SK-N-SH (cell line): Measurements from ENCODE around the gene GYPC. TPM values are rescaled to one million over a fixed set of nuclear protein-coding genes. Genes with fewer than 3 reads are reported as not detected.

Experiments used
- CTCF ChIA-PET: fragments of 300-600, 350-600 bp; formaldehyde crosslinking; extraction: SDS; loops from one replicate; lab custom pipeline; 2021; lab: Yijun Ruan, JAX
- POLR2A ChIA-PET: fragments of 350-600 bp; sonication (Branson Sonifier 250); formaldehyde crosslinking; extraction: SDS; loops from one replicate; lab custom pipeline; 2020; ENCODE audit warnings: antibody characterized with exemption, inconsistent platforms; lab: Yijun Ruan, JAX
- DNase-seq: peaks from one replicate; pipeline ENCODE4 v3.0.0; 2012
- H2AFZ ChIP-seq: fragments of 200-600 bp; sonication (generic); 2 replicates; pipeline ENCODE4 v1.8.1; 2016; ENCODE audit warnings: antibody characterized with exemption, mild to moderate bottlenecking, low read depth
- H3F3A ChIP-seq: fragments of 200-600 bp; sonication (generic); replicated peaks from 2 replicates; pipeline ENCODE3; 2016; ENCODE audit warnings: antibody characterized with exemption, mild to moderate bottlenecking; ENCODE audit not compliant: insufficient read depth
- H3K27ac ChIP-seq, 2 experiments: fragments of 200-500 bp in 1 of 2; fragments of 200-600 bp in 1 of 2; sonication (Bioruptor generic) in 1 of 2; sonication (generic), shearing (Covaris generic) in 1 of 2; 2 replicates each; pipeline versions ENCODE4 v1.5.1 to v1.6.1; 2014 to 2016; ENCODE audit warnings: low read depth in 2 of 2, inconsistent platforms in 1 of 2, low read length in 1 of 2, mild to moderate bottlenecking in 1 of 2, mixed read lengths in 1 of 2
- H3K27me3 ChIP-seq: fragments of 200-600 bp; sonication (generic), shearing (Covaris generic); 2 replicates; pipeline ENCODE4 v1.6.1; 2016; ENCODE audit warnings: mixed run types; ENCODE audit not compliant: insufficient read depth
- H3K36me3 ChIP-seq, 2 experiments: fragments of 200-500 bp in 1 of 2; fragments of 200-600 bp in 1 of 2; sonication (Bioruptor generic) in 1 of 2; sonication (generic) in 1 of 2; replicated peaks in 1 of 2; 2 replicates each; pipeline versions ENCODE3 to v1.5.1; 2014 to 2016; ENCODE audit warnings: low read length in 1 of 2, mild to moderate bottlenecking in 1 of 2; ENCODE audit not compliant: insufficient read depth in 2 of 2, control insufficient read depth in 1 of 2
- H3K4me1 ChIP-seq, 2 experiments: fragments of 200-500 bp in 1 of 2; fragments of 200-600 bp in 1 of 2; sonication (Bioruptor generic) in 1 of 2; sonication (generic), shearing (Covaris generic) in 1 of 2; 2 replicates each; pipeline versions ENCODE4 v1.5.1 to v1.6.1; 2014 to 2016; ENCODE audit warnings: low read depth in 1 of 2, low read length in 1 of 2, mixed run types in 1 of 2; ENCODE audit not compliant: insufficient read depth in 2 of 2, control insufficient read depth in 1 of 2
- H3K4me2 ChIP-seq: fragments of 200-600 bp; sonication (generic), shearing (Covaris generic); 2 replicates; pipeline ENCODE4 v1.6.1; 2017; ENCODE audit warnings: mixed run types
- H3K4me3 ChIP-seq, 2 experiments: fragments of 200-500 bp in 1 of 2; fragments of 200-600 bp in 1 of 2; sonication (Bioruptor generic) in 1 of 2; sonication (generic), shearing (Covaris generic) in 1 of 2; 2 replicates each; pipeline versions ENCODE4 v1.5.1 to v1.8.1; 2014 to 2016; ENCODE audit warnings: low read depth in 2 of 2, inconsistent platforms in 1 of 2, low read length in 1 of 2, mild to moderate bottlenecking in 1 of 2, mixed read lengths in 1 of 2, moderate library complexity in 1 of 2
- H3K79me2 ChIP-seq: fragments of 200-600 bp; sonication (generic); 2 replicates; pipeline ENCODE4 v1.8.1; 2017; ENCODE audit warnings: mild to moderate bottlenecking; ENCODE audit not compliant: insufficient read depth
- H3K9ac ChIP-seq: fragments of 200-600 bp; sonication (generic); 2 replicates; pipeline ENCODE4 v1.6.1; 2017; ENCODE audit warnings: mixed run types
- H3K9me2 ChIP-seq: fragments of 200-600 bp; sonication (generic); 2 replicates; pipeline ENCODE4 v1.6.1; 2017; ENCODE audit warnings: mixed run types
- H3K9me3 ChIP-seq: fragments of 200-600 bp; sonication (generic); 2 replicates; pipeline ENCODE4 v1.6.1; 2017; ENCODE audit warnings: mixed run types, mild to moderate bottlenecking, moderate library complexity
- H4K20me1 ChIP-seq: fragments of 200-600 bp; sonication (generic); 2 replicates; pipeline ENCODE4 v1.6.1; 2017; ENCODE audit warnings: mild to moderate bottlenecking, mixed run types; ENCODE audit not compliant: insufficient read depth
- FOXJ3 ChIP-seq: sonication (generic); formaldehyde crosslinking; IDR thresholded peaks from 2 replicates; pipeline ENCODE4 v1.5.1; 2020; ENCODE audit warnings: mild to moderate bottlenecking, missing genetic modification reagents
- GATA2 ChIP-seq: sonication (generic); formaldehyde crosslinking; IDR thresholded peaks from 2 replicates; pipeline ENCODE4 v1.5.0; 2020; ENCODE audit warnings: mild to moderate bottlenecking, missing genetic modification reagents
- JUND ChIP-seq: IDR thresholded peaks from 2 replicates; pipeline ENCODE4 v1.4.0; 2012
- NFIC ChIP-seq: IDR thresholded peaks from 2 replicates; pipeline ENCODE4 v1.4.0; 2012; ENCODE audit warnings: borderline replicate concordance
- RFX5 ChIP-seq: IDR thresholded peaks from 2 replicates; pipeline ENCODE4 v1.6.1; 2012; ENCODE audit warnings: mild to moderate bottlenecking, improper control_type of control experiment, low read length
- RXRA ChIP-seq: IDR thresholded peaks from 2 replicates; pipeline ENCODE4 v1.4.0; 2012; ENCODE audit warnings: low read depth, mild to moderate bottlenecking, borderline replicate concordance
- TAF1 ChIP-seq: IDR thresholded peaks from 2 replicates; pipeline ENCODE4 v1.6.1; 2012; ENCODE audit warnings: low read depth, mild to moderate bottlenecking, low read length, moderate library complexity, borderline replicate concordance
- YY1 ChIP-seq: IDR thresholded peaks from 2 replicates; pipeline ENCODE4 v1.4.0; 2012; ENCODE audit warnings: low read depth, mild to moderate bottlenecking
- WGBS: methylation state at CpG from one replicate; pipeline ENCODE4 v1.1.6; 2017; ENCODE audit warnings: low lambda C conversion rate; 5-methylcytosine and 5-hydroxymethylcytosine counted together
- polyA plus RNA-seq, 3 experiments: library from polyadenylated mRNA; depleted of rRNA; stranded (reverse); fragments of >200 nt; gene quantifications; 2 replicates each; pipeline ENCODE4 v1.2.3, GENCODE V29; 2012
- TF ChIP-seq, protein P1 (sequence below): IDR thresholded peaks from 2 replicates; pipeline ENCODE4 v1.4.0; 2012; ENCODE audit warnings: low read depth
- TF ChIP-seq, protein P2 (sequence below): IDR thresholded peaks from 2 replicates; pipeline ENCODE4 v1.4.0; 2012; ENCODE audit warnings: low read depth, borderline replicate concordance

Gene GYPC
- polyA plus RNA-seq, 1 of the 3 experiments (the other 2 are of a cell fraction): not detected

DNA sequence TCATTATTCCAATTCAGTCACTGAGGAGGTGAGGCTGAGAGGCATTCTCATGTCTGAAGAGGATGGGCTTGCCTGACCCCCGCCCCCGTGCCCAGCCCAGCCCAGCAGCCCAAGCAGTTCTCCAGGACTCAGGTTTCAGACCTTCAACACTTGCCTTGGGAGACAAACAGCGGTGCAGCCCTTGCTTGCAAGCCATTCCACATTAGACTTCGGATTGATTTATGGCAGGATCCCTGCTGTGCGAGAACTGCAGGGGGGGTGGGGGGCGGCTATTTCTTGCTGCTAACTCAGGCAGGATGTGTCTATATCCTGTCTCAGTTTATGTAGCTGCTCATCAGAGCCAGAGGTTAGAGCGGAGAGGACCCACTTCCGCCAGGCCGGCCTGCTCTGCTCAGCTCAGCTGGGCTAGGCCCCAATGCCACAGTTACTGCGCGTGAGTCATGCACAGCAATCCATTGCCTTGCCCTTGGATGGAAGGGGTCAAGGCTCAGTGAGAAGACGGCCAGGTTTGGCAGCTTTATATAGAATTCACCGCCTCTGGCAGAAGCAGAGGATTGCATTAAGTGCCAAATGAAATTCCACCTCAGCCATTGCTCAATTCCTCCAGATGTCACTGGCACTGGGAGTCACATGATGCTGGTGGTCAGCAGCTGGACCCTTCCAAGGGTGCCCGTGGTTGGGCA, 1.8 kb downstream of the GYPC start:
- Histone ChIP-seq H3K4me3 (no peak overlapping the region), H3K9ac (no peak overlapping the region), H3F3A (no peaks in the 10 kb centered on the region), H3K27me3 (no peaks in the 10 kb centered on the region), H3K79me2 (no peaks in the 10 kb centered on the region), H3K27ac (no peak overlapping the region), H3K9me3 (no peaks in the 10 kb centered on the region), H3K36me3 (no peaks in the 10 kb centered on the region), H3K4me1 (no peaks in the 10 kb centered on the region; a peak in 2 of 4 replicates), H3K9me2 (no peaks in the 10 kb centered on the region), H3K4me2 (no peak overlapping the region), H2AFZ (no peak overlapping the region), H4K20me1 (no peaks in the 10 kb centered on the region)
- POLR2A ChIA-PET: no interaction called here
- CTCF ChIA-PET: interaction anchor here (1.0 to 1.1 kb wide), 2 partner anchors 12 to 314 kb away, joined by 3 read pairs; no protein-coding TSS in a partner anchor
- DNase-seq: no peak
- no peak for TF ChIP-seq JUND
- TF ChIP-seq TAF1: no peak
- TF ChIP-seq, protein P1, sequence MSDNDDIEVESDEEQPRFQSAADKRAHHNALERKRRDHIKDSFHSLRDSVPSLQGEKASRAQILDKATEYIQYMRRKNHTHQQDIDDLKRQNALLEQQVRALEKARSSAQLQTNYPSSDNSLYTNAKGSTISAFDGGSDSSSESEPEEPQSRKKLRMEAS: no peak
- TF ChIP-seq, protein P2, sequence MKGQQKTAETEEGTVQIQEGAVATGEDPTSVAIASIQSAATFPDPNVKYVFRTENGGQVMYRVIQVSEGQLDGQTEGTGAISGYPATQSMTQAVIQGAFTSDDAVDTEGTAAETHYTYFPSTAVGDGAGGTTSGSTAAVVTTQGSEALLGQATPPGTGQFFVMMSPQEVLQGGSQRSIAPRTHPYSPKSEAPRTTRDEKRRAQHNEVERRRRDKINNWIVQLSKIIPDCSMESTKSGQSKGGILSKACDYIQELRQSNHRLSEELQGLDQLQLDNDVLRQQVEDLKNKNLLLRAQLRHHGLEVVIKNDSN: no peak
- TF ChIP-seq FOXJ3: no peak
- no peak for TF ChIP-seq RFX5
- WGBS: 30% methylated on average over 8 of the region's 14 CpGs

DNA sequence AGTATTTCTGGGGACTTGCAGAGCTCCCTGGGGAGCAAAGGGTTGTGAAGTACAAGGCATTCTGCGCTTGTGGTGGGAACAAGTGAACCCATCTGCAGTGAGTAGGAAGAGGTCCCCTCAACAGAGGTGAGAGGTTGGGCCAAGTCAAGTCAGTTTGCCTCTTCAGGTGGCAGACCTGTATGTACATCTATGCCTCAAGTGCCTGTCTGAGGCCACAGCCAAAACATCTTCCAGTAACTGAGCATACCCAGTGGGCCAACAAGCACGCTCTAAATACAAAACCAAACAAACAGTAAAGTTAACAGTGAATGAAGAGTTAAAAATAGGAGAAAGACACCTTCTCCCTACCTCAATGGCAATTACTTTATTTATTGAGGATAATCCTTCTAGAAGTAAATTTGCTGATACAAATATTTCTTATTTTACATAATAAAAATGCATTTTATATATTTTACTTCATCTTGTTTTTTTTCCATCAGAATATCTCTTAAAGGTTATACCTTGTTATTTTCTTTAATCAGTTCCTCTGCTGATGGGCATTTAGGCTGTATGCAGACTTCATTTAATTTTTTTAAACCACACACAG, 2.5 kb downstream of the GYPC start:
- Histone ChIP-seq H3K9ac (no peak overlapping the region), H2AFZ (no peak overlapping the region), H3K4me2 (no peak overlapping the region), H3K36me3 (no peaks in the 10 kb centered on the region), H3K79me2 (no peaks in the 10 kb centered on the region), H3K4me1 (no peaks in the 10 kb centered on the region; a peak in 1 of 4 replicates), H3K9me2 (no peaks in the 10 kb centered on the region), H3K9me3 (no peaks in the 10 kb centered on the region), H3K27ac (no peak overlapping the region), H3K27me3 (no peaks in the 10 kb centered on the region), H3K4me3 (no peak overlapping the region), H3F3A (no peaks in the 10 kb centered on the region), H4K20me1 (no peaks in the 10 kb centered on the region)
- 46% methylated on average over 2 of the region's 2 CpGs for WGBS
- POLR2A ChIA-PET: no interaction called here
- no peak for TF ChIP-seq RFX5
- no peak for TF ChIP-seq RXRA
- TF ChIP-seq YY1: no peak
- no peak for TF ChIP-seq NFIC
- no peak for TF ChIP-seq GATA2 (CRISPR knock-in tag)
- DNase-seq: no peak
- CTCF ChIA-PET: interaction anchor here (1.0 to 1.1 kb wide), 2 partner anchors 11 to 313 kb away, joined by 3 read pairs; no protein-coding TSS in a partner anchor
